ENCODE measurements around the gene ZNF674.
A peak's percentile ranks its signal among the peaks of the same experiment; 100 is the strongest.
"Not testable (repeated sequence)": the region's sequence is repeated elsewhere in the genome, so short reads cannot be mapped to it uniquely, and the experiment has no call there.

Gene ZNF674

DNA sequence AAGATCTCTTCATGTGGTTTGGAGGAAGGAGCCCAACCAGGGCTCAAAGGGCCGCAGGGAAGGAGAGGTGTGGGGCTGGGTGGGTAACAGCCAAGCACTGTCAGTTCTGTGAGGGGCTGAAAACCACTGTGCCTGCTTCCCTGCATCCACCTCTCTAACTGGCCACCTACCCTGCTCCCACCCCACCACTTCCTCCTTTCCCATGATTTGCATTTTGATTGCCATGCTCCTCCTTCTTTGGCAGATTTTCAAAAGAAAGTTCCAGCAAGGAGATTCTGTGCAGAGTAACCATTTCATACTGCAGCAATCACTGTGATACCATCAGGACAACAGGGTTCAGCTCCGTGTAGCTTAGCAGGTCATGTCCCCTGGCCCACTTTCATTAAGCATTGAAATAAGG, 1.8 kb downstream of the ZNF674 start:
- Histone ChIP-seq H3K9me2 (ENCODE audit: low read depth, low read length) (no peaks in the 10 kb centered on the region), H4K20me1 (ENCODE audit: insufficient read depth, low read length) (no peaks in the 10 kb centered on the region), H3K4me2 (ENCODE audit: low read length) (peak overlapping the region; percentile 94; the same call in 1 of the 2 replicates), H3K9me3 (ENCODE audit: low read length) (no peaks in the 10 kb centered on the region), H3F3A (ENCODE audit: insufficient read depth, low read length) (no peaks in the 10 kb centered on the region), H3K79me2 (ENCODE audit: insufficient read depth, low read length) (peaks cover 17% of the 10 kb centered on the region), H3K36me3 (ENCODE audit: insufficient read depth, low read length) (peaks cover 19% of the 10 kb centered on the region), H3K27ac (ENCODE audit: low read depth, low read length, poor library complexity, severe bottlenecking) (no peak overlapping the region), H2AFZ (ENCODE audit: low read length) (no peak overlapping the region), H3K4me1 (ENCODE audit: insufficient read depth, low read length, severe bottlenecking) (peaks cover 27% of the 10 kb centered on the region), H3K9ac (ENCODE audit: low read length) (no peak overlapping the region), H3K27me3 (ENCODE audit: insufficient read depth, low read length) (no peaks in the 10 kb centered on the region), H3K4me3 (ENCODE audit: low read depth, low read length, poor library complexity, severe bottlenecking) (no peak overlapping the region)
- TF ChIP-seq CTCF (IDR thresholded peaks at IDR 0.05; ENCODE audit: low read length) (no peak), EZH2 (IDR thresholded peaks at IDR 0.05; ENCODE audit: borderline replicate concordance, low read length) (no peak)

GRCh38 chrX:46531442-46531841, 13.8 kb downstream of the ZNF674 start:
- TF ChIP-seq EZH2 (IDR thresholded peaks at IDR 0.05; ENCODE audit: borderline replicate concordance, low read length) (no peak), CTCF (IDR thresholded peaks at IDR 0.05; ENCODE audit: low read length) (no peak)
- Histone ChIP-seq H4K20me1 (ENCODE audit: insufficient read depth, low read length) (no peaks in the 10 kb centered on the region), H3K9me2 (ENCODE audit: low read depth, low read length) (no peaks in the 10 kb centered on the region), H3K79me2 (ENCODE audit: insufficient read depth, low read length) (no peaks in the 10 kb centered on the region), H2AFZ (ENCODE audit: low read length) (no peak overlapping the region), H3K4me2 (ENCODE audit: low read length) (no peak overlapping the region), H3F3A (ENCODE audit: insufficient read depth, low read length) (no peaks in the 10 kb centered on the region), H3K9ac (ENCODE audit: low read length) (no peak overlapping the region), H3K27me3 (ENCODE audit: insufficient read depth, low read length) (no peaks in the 10 kb centered on the region), H3K9me3 (ENCODE audit: low read length) (no peaks in the 10 kb centered on the region), H3K36me3 (ENCODE audit: insufficient read depth, low read length) (no peaks in the 10 kb centered on the region), H3K4me1 (ENCODE audit: insufficient read depth, low read length, severe bottlenecking) (no peaks in the 10 kb centered on the region), H3K27ac (ENCODE audit: low read depth, low read length, poor library complexity, severe bottlenecking) (no peak overlapping the region), H3K4me3 (ENCODE audit: low read depth, low read length, poor library complexity, severe bottlenecking) (no peak overlapping the region)

DNA sequence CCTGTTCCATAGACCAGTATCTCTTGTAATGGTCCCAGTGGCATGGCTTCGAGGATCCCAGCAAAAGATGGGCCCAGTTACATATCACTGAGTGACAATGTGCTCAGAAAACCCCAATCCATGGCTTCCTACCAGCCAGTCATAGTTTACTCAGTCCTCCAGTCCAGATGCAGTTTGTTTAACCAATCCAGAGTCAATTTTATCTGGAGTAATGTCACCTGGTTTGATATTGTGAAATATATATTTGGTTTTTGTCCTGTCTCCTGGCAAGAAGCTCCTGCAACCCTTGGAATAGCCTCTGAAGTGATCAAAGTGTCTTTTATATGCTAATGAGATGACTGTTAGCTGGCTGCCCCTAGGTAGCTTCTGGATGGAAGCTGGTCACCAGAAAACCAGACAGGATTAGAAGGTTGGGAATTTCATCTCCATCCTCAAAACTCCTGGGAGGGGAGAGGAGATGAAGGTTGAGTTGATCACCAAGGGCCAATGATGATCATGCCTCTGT, 14.8 kb downstream of the ZNF674 start:
- not testable (repeated sequence) for H3K4me3 ChIP-seq (ENCODE audit: low read depth, low read length, poor library complexity, severe bottlenecking); H3K9me3 ChIP-seq (ENCODE audit: low read length); H3K27me3 ChIP-seq (ENCODE audit: insufficient read depth, low read length); H3F3A ChIP-seq (ENCODE audit: insufficient read depth, low read length); H3K9me2 ChIP-seq (ENCODE audit: low read depth, low read length); H4K20me1 ChIP-seq (ENCODE audit: insufficient read depth, low read length); H3K9ac ChIP-seq (ENCODE audit: low read length); H3K4me1 ChIP-seq (ENCODE audit: insufficient read depth, low read length, severe bottlenecking); H2AFZ ChIP-seq (ENCODE audit: low read length); H3K4me2 ChIP-seq (ENCODE audit: low read length); H3K79me2 ChIP-seq (ENCODE audit: insufficient read depth, low read length); H3K36me3 ChIP-seq (ENCODE audit: insufficient read depth, low read length); H3K27ac ChIP-seq (ENCODE audit: low read depth, low read length, poor library complexity, severe bottlenecking)

DNA sequence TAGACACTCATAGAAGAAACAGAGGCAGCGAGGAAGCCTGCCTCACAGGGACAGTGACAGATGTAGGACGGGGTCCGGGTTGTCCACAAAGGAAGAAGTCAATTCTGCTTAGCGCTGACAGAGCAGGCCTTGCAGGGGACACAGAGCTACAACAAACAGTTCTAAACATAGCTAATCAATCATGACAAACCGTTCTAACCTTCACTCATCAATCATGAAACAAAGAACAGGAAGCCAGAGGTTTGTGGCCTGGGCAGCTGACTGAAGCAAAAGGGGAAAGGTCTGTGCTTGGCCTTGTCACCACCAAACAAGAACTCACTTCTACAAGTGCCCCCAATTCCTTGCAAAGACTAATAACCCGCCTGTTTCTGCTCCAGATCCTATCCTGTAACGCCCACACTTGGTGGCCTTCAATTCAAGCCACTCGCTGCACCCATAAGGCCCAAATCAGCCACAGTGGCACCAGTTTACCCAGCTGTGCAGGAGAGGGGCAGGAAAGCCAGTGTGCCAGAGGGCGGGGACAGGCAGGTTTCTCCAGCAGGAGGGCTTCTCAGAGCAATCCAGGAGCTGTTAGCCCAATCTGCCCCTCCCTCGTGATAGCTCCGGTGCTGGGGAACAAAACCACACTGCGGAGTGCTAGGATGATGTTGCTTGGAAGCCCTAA, 15.3 kb downstream of the ZNF674 start:
- H3K4me3 ChIP-seq (ENCODE audit: low read depth, low read length, poor library complexity, severe bottlenecking); H3K9ac ChIP-seq (ENCODE audit: low read length); H3K9me2 ChIP-seq (ENCODE audit: low read depth, low read length); H3K4me1 ChIP-seq (ENCODE audit: insufficient read depth, low read length, severe bottlenecking); H2AFZ ChIP-seq (ENCODE audit: low read length); H3K4me2 ChIP-seq (ENCODE audit: low read length); H3K27ac ChIP-seq (ENCODE audit: low read depth, low read length, poor library complexity, severe bottlenecking); H3F3A ChIP-seq (ENCODE audit: insufficient read depth, low read length); H3K27me3 ChIP-seq (ENCODE audit: insufficient read depth, low read length); H3K9me3 ChIP-seq (ENCODE audit: low read length); H4K20me1 ChIP-seq (ENCODE audit: insufficient read depth, low read length); H3K36me3 ChIP-seq (ENCODE audit: insufficient read depth, low read length); H3K79me2 ChIP-seq (ENCODE audit: insufficient read depth, low read length): not testable (repeated sequence)

- not testable (repeated sequence) for H3K9me2 ChIP-seq (ENCODE audit: low read depth, low read length); H3F3A ChIP-seq (ENCODE audit: insufficient read depth, low read length); H3K79me2 ChIP-seq (ENCODE audit: insufficient read depth, low read length); H3K27me3 ChIP-seq (ENCODE audit: insufficient read depth, low read length); H3K4me1 ChIP-seq (ENCODE audit: insufficient read depth, low read length, severe bottlenecking); H3K9ac ChIP-seq (ENCODE audit: low read length); H3K36me3 ChIP-seq (ENCODE audit: insufficient read depth, low read length); H3K4me2 ChIP-seq (ENCODE audit: low read length); H4K20me1 ChIP-seq (ENCODE audit: insufficient read depth, low read length); H2AFZ ChIP-seq (ENCODE audit: low read length); H3K4me3 ChIP-seq (ENCODE audit: low read depth, low read length, poor library complexity, severe bottlenecking); H3K27ac ChIP-seq (ENCODE audit: low read depth, low read length, poor library complexity, severe bottlenecking); H3K9me3 ChIP-seq (ENCODE audit: low read length)
Observed at GRCh38 chrX:46528640-46529039, 16.6 kb downstream of the ZNF674 start.
